ENCODE data around the gene TTC7B.

The TTC7B gene

DNA sequence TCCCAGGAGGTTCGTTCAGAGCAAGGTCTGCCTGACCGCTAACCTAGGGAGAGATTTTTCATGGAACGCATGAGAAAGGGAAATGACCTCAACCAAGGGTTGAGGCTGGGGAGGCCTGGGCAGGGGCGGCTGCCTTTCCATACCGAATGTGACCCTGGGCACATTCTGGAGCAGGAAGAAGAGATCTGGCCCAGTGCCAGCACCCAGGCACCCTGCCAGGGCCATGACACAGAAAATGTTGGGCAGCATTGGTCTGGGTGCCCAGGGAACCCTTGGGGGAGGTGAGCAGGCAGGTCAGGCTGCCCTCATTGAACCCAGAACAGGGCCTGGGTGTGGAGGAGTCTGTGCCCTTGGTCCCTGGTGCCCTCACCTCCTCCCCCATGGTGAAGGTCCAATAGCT is 312.6 kb downstream of the TTC7B start:
- peaks cover 3% of the 10 kb centered on the region for H3K9me3 ChIP-seq (ENCODE audit: insufficient read depth, low read depth, low read length)
- H2AFZ ChIP-seq (ENCODE audit: insufficient read depth, low read length, poor library complexity), result no peak overlapping the region
- no peaks in the 10 kb centered on the region for H3K79me2 ChIP-seq (ENCODE audit: control insufficient read depth, insufficient read depth, low read length, poor library complexity)
- no peak overlapping the region for H4K8ac ChIP-seq (ENCODE audit: low read depth, low read length)
- no peak overlapping the region for H2AK5ac ChIP-seq (ENCODE audit: low read length)
- H3K23ac ChIP-seq (ENCODE audit: low read length), result no peak overlapping the region
- H3K27me3 ChIP-seq (ENCODE audit: insufficient read depth, low read length), result no peaks in the 10 kb centered on the region
- no peak overlapping the region for H2BK12ac ChIP-seq (ENCODE audit: low read length)
- no peak for DNase-seq
- WGBS (ENCODE audit: extremely low coverage, insufficient coverage, insufficient read length), result no CpG with 5 or more reads among the region's 5 CpGs
- H3K9ac ChIP-seq (ENCODE audit: low read length), result no peak overlapping the region
- H2BK5ac ChIP-seq (ENCODE audit: low read depth, low read length, poor library complexity), result no peak overlapping the region
- H3K4me2 ChIP-seq (ENCODE audit: low read length), result no peak overlapping the region
- peaks cover 12% of the 10 kb centered on the region for H3K79me1 ChIP-seq (ENCODE audit: low read length)
- no peak overlapping the region for H3K14ac ChIP-seq (ENCODE audit: low read length)
- no peak overlapping the region for H3K27ac ChIP-seq (ENCODE audit: low read depth, low read length)
- no peak overlapping the region for H3K18ac ChIP-seq (ENCODE audit: low read length)
- no peaks in the 10 kb centered on the region for H3K36me3 ChIP-seq (ENCODE audit: control insufficient read depth in 1 of 2, insufficient read depth in 2 of 2, low read length in 2 of 2)
- no peak overlapping the region for H2BK120ac ChIP-seq (ENCODE audit: insufficient read depth, low read length, poor library complexity)
- no peak overlapping the region for H3K4ac ChIP-seq (ENCODE audit: low read depth, low read length)
- H3K4me1 ChIP-seq (ENCODE audit: control insufficient read depth in 1 of 2, insufficient read depth in 2 of 2, low read length in 2 of 2), result peaks cover 30 to 31% of the 10 kb centered on the region in 2 experiments
- no peak overlapping the region for H4K12ac ChIP-seq (ENCODE audit: low read depth, low read length)
- H4K91ac ChIP-seq (ENCODE audit: low read depth, low read length), result peak overlapping the region; percentile 45
- no peak overlapping the region for H3K4me3 ChIP-seq (ENCODE audit: low read depth, low read length)

DNA sequence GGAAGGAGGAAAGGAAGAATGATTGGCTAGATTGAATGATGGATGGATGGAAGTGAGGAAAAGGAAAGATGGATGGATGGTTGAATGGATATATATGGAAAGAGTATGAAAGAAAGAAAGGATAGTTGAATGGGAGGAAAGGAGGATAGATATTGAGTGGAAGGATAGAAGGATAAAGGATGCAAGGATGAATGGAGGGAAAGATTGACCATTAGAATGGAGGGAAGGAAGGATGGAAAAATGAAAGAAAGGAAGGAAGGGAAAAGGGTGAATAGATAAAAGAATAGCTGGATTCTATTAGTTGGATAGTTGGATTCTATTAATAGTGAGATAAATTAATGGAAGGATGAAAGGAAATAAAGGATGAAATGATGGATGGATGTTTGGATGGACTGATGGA is 313.5 kb downstream of the TTC7B start:
- Histone ChIP-seq H3K27ac (ENCODE audit: low read depth, low read length) (no peak overlapping the region), H3K9me3 (ENCODE audit: insufficient read depth, low read depth, low read length) (peaks cover 2% of the 10 kb centered on the region)
- no peak for DNase-seq

DNA sequence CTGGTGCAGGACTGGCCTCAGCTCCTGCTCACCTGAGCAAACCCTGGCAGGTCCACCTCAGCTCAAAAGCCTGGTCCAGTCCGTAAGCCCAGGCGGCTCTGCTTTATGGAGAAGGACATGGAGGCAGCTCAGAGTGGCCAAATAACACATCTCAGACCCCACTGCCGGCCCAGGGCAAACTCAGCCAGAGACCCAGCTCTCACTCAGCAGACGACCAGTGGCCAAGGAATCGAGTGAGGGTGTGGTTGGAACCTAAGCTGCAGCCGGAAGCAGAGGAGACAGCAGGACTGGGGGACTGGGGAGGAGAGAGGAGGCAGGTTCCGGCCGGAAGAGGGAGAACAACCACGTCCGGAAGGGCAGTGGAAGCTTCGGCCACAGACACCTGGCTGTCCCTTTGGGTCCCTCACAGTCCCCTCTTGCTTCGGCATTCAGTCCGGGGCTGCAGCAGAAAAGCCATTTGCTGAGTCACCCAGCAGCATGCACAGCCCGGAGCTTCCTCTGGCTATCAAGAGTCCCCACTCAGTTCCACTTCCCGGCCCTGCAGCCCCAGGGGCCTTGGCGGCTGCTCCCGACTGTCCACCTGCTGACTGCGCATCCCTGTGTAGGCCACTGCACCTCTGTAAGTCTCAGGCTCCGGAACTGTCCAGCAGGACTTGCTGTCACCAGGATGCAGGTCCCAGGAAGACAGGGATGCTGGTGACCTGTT is 315.4 kb downstream of the TTC7B start:
- Histone ChIP-seq H3K36me3 (ENCODE audit: control insufficient read depth in 1 of 2, insufficient read depth in 2 of 2, low read length in 2 of 2) (no peaks in the 10 kb centered on the region), H3K79me1 (ENCODE audit: low read length) (no peaks in the 10 kb centered on the region), H3K4me2 (ENCODE audit: low read length) (no peak overlapping the region), H4K91ac (ENCODE audit: low read depth, low read length) (no peak overlapping the region), H2BK120ac (ENCODE audit: insufficient read depth, low read length, poor library complexity) (peak overlapping the region; percentile 16), H3K14ac (ENCODE audit: low read length) (peak overlapping the region; percentile 4), H3K27ac (ENCODE audit: low read depth, low read length) (no peak overlapping the region), H3K23ac (ENCODE audit: low read length) (no peak overlapping the region), H3K4me3 (ENCODE audit: low read depth, low read length) (no peak overlapping the region), H4K12ac (ENCODE audit: low read depth, low read length) (no peak overlapping the region), H3K79me2 (ENCODE audit: control insufficient read depth, insufficient read depth, low read length, poor library complexity) (no peaks in the 10 kb centered on the region), H3K9ac (ENCODE audit: low read length) (no peak overlapping the region), H3K18ac (ENCODE audit: low read length) (peak overlapping the region; percentile 24), H2AFZ (ENCODE audit: insufficient read depth, low read length, poor library complexity) (no peak overlapping the region), H2BK5ac (ENCODE audit: low read depth, low read length, poor library complexity) (no peak overlapping the region), H3K27me3 (ENCODE audit: insufficient read depth, low read length) (no peaks in the 10 kb centered on the region), H2BK12ac (ENCODE audit: low read length) (no peak overlapping the region), H3K4ac (ENCODE audit: low read depth, low read length) (no peak overlapping the region), H3K9me3 (ENCODE audit: insufficient read depth, low read depth, low read length) (peaks cover 2% of the 10 kb centered on the region), H3K4me1 (ENCODE audit: control insufficient read depth in 1 of 2, insufficient read depth in 2 of 2, low read length in 2 of 2) (peaks cover 18 to 21% of the 10 kb centered on the region in 2 experiments), H4K8ac (ENCODE audit: low read depth, low read length) (no peak overlapping the region), H2AK5ac (ENCODE audit: low read length) (no peak overlapping the region)
- no CpG with 5 or more reads among the region's 19 CpGs for WGBS (ENCODE audit: extremely low coverage, insufficient coverage, insufficient read length)
- no peak for DNase-seq

More for the DNA sequence above, 313.5 kb downstream of the TTC7B start:
- Histone ChIP-seq H3K4ac (ENCODE audit: low read depth, low read length) (no peak overlapping the region), H2BK5ac (ENCODE audit: low read depth, low read length, poor library complexity) (no peak overlapping the region), H2BK12ac (ENCODE audit: low read length) (no peak overlapping the region), H4K8ac (ENCODE audit: low read depth, low read length) (no peak overlapping the region), H3K27me3 (ENCODE audit: insufficient read depth, low read length) (no peaks in the 10 kb centered on the region), H3K9ac (ENCODE audit: low read length) (no peak overlapping the region), H3K4me2 (ENCODE audit: low read length) (no peak overlapping the region), H3K4me3 (ENCODE audit: low read depth, low read length) (no peak overlapping the region), H3K18ac (ENCODE audit: low read length) (no peak overlapping the region), H3K4me1 (ENCODE audit: control insufficient read depth in 1 of 2, insufficient read depth in 2 of 2, low read length in 2 of 2) (peaks cover 23% of the 10 kb centered on the region in 2 experiments), H4K91ac (ENCODE audit: low read depth, low read length) (no peak overlapping the region), H3K23ac (ENCODE audit: low read length) (no peak overlapping the region), H3K79me1 (ENCODE audit: low read length) (peaks cover 4% of the 10 kb centered on the region), H2AK5ac (ENCODE audit: low read length) (no peak overlapping the region), H3K14ac (ENCODE audit: low read length) (no peak overlapping the region), H2BK120ac (ENCODE audit: insufficient read depth, low read length, poor library complexity) (no peak overlapping the region), H2AFZ (ENCODE audit: insufficient read depth, low read length, poor library complexity) (no peak overlapping the region), H3K79me2 (ENCODE audit: control insufficient read depth, insufficient read depth, low read length, poor library complexity) (no peaks in the 10 kb centered on the region), H3K36me3 (ENCODE audit: control insufficient read depth in 1 of 2, insufficient read depth in 2 of 2, low read length in 2 of 2) (no peaks in the 10 kb centered on the region), H4K12ac (ENCODE audit: low read depth, low read length) (no peak overlapping the region)

DNA sequence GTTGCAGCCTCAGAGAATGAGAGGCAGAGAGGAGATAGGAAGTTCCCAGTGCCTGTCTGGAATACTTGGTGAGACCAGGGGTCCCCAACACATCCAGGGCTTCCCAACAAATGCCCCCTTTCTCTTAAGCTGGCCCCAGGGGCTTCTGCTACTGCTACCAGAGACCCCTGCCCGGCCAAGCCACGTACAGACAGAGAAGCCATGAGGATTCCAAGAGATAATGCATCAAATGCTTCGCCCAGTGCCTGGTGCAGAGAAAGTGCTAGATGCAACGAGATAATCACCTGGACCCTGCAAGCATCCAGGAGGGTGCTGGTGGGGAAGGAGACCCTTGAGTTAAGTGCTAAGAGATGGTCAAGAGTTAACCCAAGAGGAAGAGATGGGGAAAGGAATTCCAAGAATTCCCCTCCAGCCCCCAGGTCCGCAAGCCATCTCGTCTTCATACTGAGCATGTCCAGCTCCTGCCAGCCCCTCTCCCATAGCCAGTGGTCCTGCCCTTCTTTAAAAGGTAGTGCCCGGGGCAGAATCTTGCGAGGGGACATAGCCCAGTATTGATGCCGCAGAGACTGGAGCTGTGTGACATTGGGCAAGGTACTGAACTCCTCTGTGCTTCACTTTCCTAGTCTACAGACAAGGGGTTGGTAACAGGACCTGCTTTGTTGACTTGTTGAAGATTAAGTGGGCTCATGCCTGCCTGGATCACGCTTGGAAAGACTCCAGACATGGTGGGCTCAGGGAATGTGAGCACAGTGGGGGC is 316.1 kb downstream of the TTC7B start:
- Histone ChIP-seq H3K18ac (ENCODE audit: low read length) (peak overlapping the region; percentile 24), H3K4me2 (ENCODE audit: low read length) (no peak overlapping the region), H2BK120ac (ENCODE audit: insufficient read depth, low read length, poor library complexity) (peak overlapping the region; percentile 16), H3K36me3 (ENCODE audit: control insufficient read depth in 1 of 2, insufficient read depth in 2 of 2, low read length in 2 of 2) (no peaks in the 10 kb centered on the region), H3K4me3 (ENCODE audit: low read depth, low read length) (no peak overlapping the region), H2BK12ac (ENCODE audit: low read length) (no peak overlapping the region), H2AFZ (ENCODE audit: insufficient read depth, low read length, poor library complexity) (no peak overlapping the region), H3K23ac (ENCODE audit: low read length) (no peak overlapping the region), H3K14ac (ENCODE audit: low read length) (no peak overlapping the region), H4K8ac (ENCODE audit: low read depth, low read length) (no peak overlapping the region), H4K91ac (ENCODE audit: low read depth, low read length) (no peak overlapping the region), H3K79me2 (ENCODE audit: control insufficient read depth, insufficient read depth, low read length, poor library complexity) (no peaks in the 10 kb centered on the region), H4K12ac (ENCODE audit: low read depth, low read length) (no peak overlapping the region), H2AK5ac (ENCODE audit: low read length) (no peak overlapping the region), H3K9ac (ENCODE audit: low read length) (no peak overlapping the region), H3K79me1 (ENCODE audit: low read length) (no peaks in the 10 kb centered on the region), H3K9me3 (ENCODE audit: insufficient read depth, low read depth, low read length) (peaks cover 2% of the 10 kb centered on the region), H3K27me3 (ENCODE audit: insufficient read depth, low read length) (no peaks in the 10 kb centered on the region), H3K4ac (ENCODE audit: low read depth, low read length) (no peak overlapping the region), H3K27ac (ENCODE audit: low read depth, low read length) (no peak overlapping the region), H3K4me1 (ENCODE audit: control insufficient read depth in 1 of 2, insufficient read depth in 2 of 2, low read length in 2 of 2) (peaks cover 18 to 21% of the 10 kb centered on the region in 2 experiments), H2BK5ac (ENCODE audit: low read depth, low read length, poor library complexity) (no peak overlapping the region)
- no CpG with 5 or more reads among the region's 10 CpGs for WGBS (ENCODE audit: extremely low coverage, insufficient coverage, insufficient read length)
- no peak for DNase-seq

Data from trophoblast cell (in vitro differentiated cells and primary cell).